Measurements from ENCODE around the gene NCDN. TPM values are rescaled to one million over a fixed set of nuclear protein-coding genes. Genes with fewer than 3 reads are reported as not detected.

The NCDN gene
- total RNA-seq, 1 experiment from 2014 or later: 39.2 TPM

GRCh38 chr1:35546614-35547013 lies 11.0 kb upstream of the NCDN start:
- ATAC-seq: no peak
- TF ChIP-seq, protein P1, sequence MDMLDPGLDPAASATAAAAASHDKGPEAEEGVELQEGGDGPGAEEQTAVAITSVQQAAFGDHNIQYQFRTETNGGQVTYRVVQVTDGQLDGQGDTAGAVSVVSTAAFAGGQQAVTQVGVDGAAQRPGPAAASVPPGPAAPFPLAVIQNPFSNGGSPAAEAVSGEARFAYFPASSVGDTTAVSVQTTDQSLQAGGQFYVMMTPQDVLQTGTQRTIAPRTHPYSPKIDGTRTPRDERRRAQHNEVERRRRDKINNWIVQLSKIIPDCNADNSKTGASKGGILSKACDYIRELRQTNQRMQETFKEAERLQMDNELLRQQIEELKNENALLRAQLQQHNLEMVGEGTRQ (CRISPR knock-in tag; IDR thresholded peaks at IDR 0.05): no peak
- CTCF ChIA-PET: interaction anchor here (3.2 kb wide), 1 partner anchor 95 kb away, joined by 86 read pairs; no protein-coding TSS in a partner anchor
- Mint-ChIP-seq H3K4me3 (no peak overlapping the region), H3K9me3 (no peaks in the 10 kb centered on the region), H3K27ac (no peak overlapping the region), H3K27me3 (ENCODE audit: low read depth) (no peaks in the 10 kb centered on the region), H3K36me3 (peaks cover 32% of the 10 kb centered on the region), H3K4me1 (peaks cover 11% of the 10 kb centered on the region)
- no peak for DNase-seq (ENCODE audit: low spot score)
- POLR2A ChIA-PET: no interaction called here

GRCh38 chr1:35553851-35554250 lies 3.7 kb upstream of the NCDN start:
- Mint-ChIP-seq H3K27ac (peak overlapping the region; percentile 91), H3K36me3 (peaks cover 29% of the 10 kb centered on the region), H3K4me3 (peak overlapping the region; percentile 98), H3K27me3 (ENCODE audit: low read depth) (no peaks in the 10 kb centered on the region), H3K4me1 (peaks cover 41% of the 10 kb centered on the region), H3K9me3 (no peaks in the 10 kb centered on the region)
- ATAC-seq (no peak), DNase-seq (ENCODE audit: low spot score) (no peak)
- TF ChIP-seq NR3C1 (CRISPR knock-in tag; conservative IDR thresholded peaks at IDR 0.05; ENCODE audit: low read depth) (no peak), ETV6 (CRISPR knock-in tag; IDR thresholded peaks at IDR 0.05) (no peak)
- POLR2A ChIA-PET: no interaction called here
- CTCF ChIA-PET: interaction anchor here (1.7 kb wide), 1 partner anchor 103 kb away, joined by 9 read pairs; no protein-coding TSS in a partner anchor

- POLR2A ChIA-PET: no interaction called here
- no peak for DNase-seq (ENCODE audit: low spot score)
- peak; percentile 71 for ATAC-seq
- H3K9me3 Mint-ChIP-seq: no peaks in the 10 kb centered on the region
- peak overlapping the region; percentile 98 for H3K4me3 Mint-ChIP-seq
- peaks cover 41% of the 10 kb centered on the region for H3K4me1 Mint-ChIP-seq
- no peaks in the 10 kb centered on the region for H3K27me3 Mint-ChIP-seq (ENCODE audit: low read depth)
- peaks cover 29% of the 10 kb centered on the region for H3K36me3 Mint-ChIP-seq
- peak overlapping the region; percentile 95 for H3K27ac Mint-ChIP-seq
- CTCF ChIA-PET: interaction anchor here (1.7 kb wide), 1 partner anchor 104 kb away, joined by 9 read pairs; no protein-coding TSS in a partner anchor
- no peak for TF ChIP-seq ESRRA (CRISPR knock-in tag; IDR thresholded peaks at IDR 0.05; ENCODE audit: borderline replicate concordance)
- no peak for TF ChIP-seq AFF4 (CRISPR knock-in tag; IDR thresholded peaks at IDR 0.05; ENCODE audit: borderline replicate concordance)
- no peak for TF ChIP-seq ATF6 (CRISPR knock-in tag; IDR thresholded peaks at IDR 0.05)
- TF ChIP-seq USF1 (CRISPR knock-in tag; IDR thresholded peaks at IDR 0.05): no peak
- no peak for TF ChIP-seq FOXK1 (CRISPR knock-in tag; IDR thresholded peaks at IDR 0.05)
- TF ChIP-seq GRHL2 (CRISPR knock-in tag; IDR thresholded peaks at IDR 0.05; ENCODE audit: insufficient replicate concordance, severe bottlenecking): no peak
- TF ChIP-seq SP1 (CRISPR knock-in tag; conservative IDR thresholded peaks at IDR 0.05): peak; percentile 40; the same call in 1 of the 2 replicates
Measured at GRCh38 chr1:35554266-35555211, 3.1 kb upstream of the NCDN start.

Measured in WTC11 (cell line).